GM23338 (cell line): ENCODE measurements around the gene TMEM52. TPM values are rescaled to one million over a fixed set of nuclear protein-coding genes. Genes with fewer than 3 reads are reported as not detected.

Experiments
- ATAC-seq: fragments of 200-7000 bp; cut with Tn5 transposase; 3 replicates; pipeline ENCODE4 v1.9.1; 2020
- DNase-seq: peaks from one replicate; pipeline ENCODE4 v3.0.0-alpha.2; 2015; ENCODE audit warnings: low spot score
- H2AFZ ChIP-seq: fragments of 200-600 bp; sonication (generic); 2 replicates; pipeline ENCODE4 v1.8.0; 2016; ENCODE audit warnings: antibody characterized with exemption, mild to moderate bottlenecking, moderate library complexity
- H3F3A ChIP-seq: fragments of 200-600 bp; sonication (generic); replicated peaks from 2 replicates; pipeline ENCODE4 v1.8.0; 2017; ENCODE audit warnings: antibody characterized with exemption, mixed run types, low read depth
- H3K27ac ChIP-seq: fragments of 200-600 bp; sonication (generic); 2 replicates; pipeline ENCODE4 v1.6.1; 2016; ENCODE audit warnings: low read depth
- H3K27me3 ChIP-seq: fragments of 200-600 bp; sonication (generic); 2 replicates; pipeline ENCODE4 v1.8.0; 2016; ENCODE audit warnings: mild to moderate bottlenecking, mixed run types, moderate library complexity; ENCODE audit not compliant: insufficient read depth
- H3K36me3 ChIP-seq: fragments of 200-600 bp; sonication (generic); 2 replicates; pipeline ENCODE4 v1.8.0; 2016; ENCODE audit warnings: mild to moderate bottlenecking; ENCODE audit not compliant: insufficient read depth
- H3K4me1 ChIP-seq: fragments of 200-600 bp; sonication (generic); 2 replicates; pipeline ENCODE4 v1.8.0; 2016; ENCODE audit warnings: mild to moderate bottlenecking, moderate library complexity; ENCODE audit not compliant: insufficient read depth
- H3K4me2 ChIP-seq: fragments of 200-600 bp; sonication (generic); 2 replicates; pipeline ENCODE4 v1.7.1; 2017; ENCODE audit warnings: mixed run types
- H3K4me3 ChIP-seq: fragments of 200-600 bp; sonication (generic); 2 replicates; pipeline ENCODE4 v1.6.1; 2016; ENCODE audit warnings: mixed run types
- H3K79me2 ChIP-seq: fragments of 200-600 bp; sonication (generic); replicated peaks from 2 replicates; pipeline ENCODE4 v1.8.0; 2017; ENCODE audit warnings: mild to moderate bottlenecking; ENCODE audit not compliant: insufficient read depth
- H3K9me2 ChIP-seq: fragments of 200-600 bp; sonication (generic); 2 replicates; pipeline ENCODE4 v1.8.0; 2017; ENCODE audit not compliant: insufficient read depth
- H4K20me1 ChIP-seq: fragments of 200-600 bp; sonication (generic); replicated peaks from 2 replicates; pipeline ENCODE4 v1.8.0; 2017; ENCODE audit warnings: mild to moderate bottlenecking; ENCODE audit not compliant: insufficient read depth
- H3K27ac Mint-ChIP-seq: 2 replicates; pipeline ENCODE4 v1.8.0; 2020; ENCODE audit warnings: inconsistent platforms, mild to moderate bottlenecking, moderate library complexity, mixed read lengths
- H3K27me3 Mint-ChIP-seq: 3 replicates; pipeline ENCODE4 v1.8.0; 2022; ENCODE audit warnings: low read depth, mild to moderate bottlenecking, moderate library complexity, mixed read lengths, inconsistent platforms; ENCODE audit not compliant: insufficient read depth, poor library complexity
- H3K36me3 Mint-ChIP-seq: 3 replicates; pipeline ENCODE4 v1.8.0; 2021; ENCODE audit warnings: low read depth, mild to moderate bottlenecking, inconsistent platforms, moderate library complexity, mixed read lengths
- H3K4me1 Mint-ChIP-seq: 3 replicates; pipeline ENCODE4 v1.8.0; 2020; ENCODE audit warnings: mild to moderate bottlenecking, inconsistent platforms, mixed read lengths
- H3K4me3 Mint-ChIP-seq: 3 replicates; pipeline ENCODE4 v1.8.0; 2021; ENCODE audit warnings: moderate library complexity, mild to moderate bottlenecking, inconsistent platforms, mixed read lengths
- H3K9me3 Mint-ChIP-seq: 3 replicates; pipeline ENCODE4 v1.8.0; 2020; ENCODE audit warnings: moderate library complexity, mild to moderate bottlenecking, inconsistent platforms, mixed read lengths
- EZH2phosphoT487 ChIP-seq: fragments of 200-600 bp; sonication (generic); IDR thresholded peaks from one replicate; pipeline ENCODE4 v1.8.1; 2018; ENCODE audit warnings: antibody characterized with exemption; ENCODE audit not compliant: unreplicated experiment
- NANOG ChIP-seq: IDR thresholded peaks from 2 replicates; pipeline ENCODE4 v1.6.1; 2016; ENCODE audit warnings: antibody characterized with exemption, borderline replicate concordance
- POLR2AphosphoS5 ChIP-seq: IDR thresholded peaks from 2 replicates; pipeline ENCODE4 v1.6.1; 2016; ENCODE audit warnings: antibody characterized with exemption, low read depth
- REST ChIP-seq: IDR thresholded peaks from one replicate; pipeline ENCODE4 v1.6.1; 2018; ENCODE audit warnings: antibody characterized with exemption; ENCODE audit not compliant: unreplicated experiment
- ZNF114 ChIP-seq: fragments of 250-450 bp; sonication (Bioruptor Pico); IDR thresholded peaks from 2 replicates; pipeline ENCODE4 v1.5.0; 2020; ENCODE audit warnings: mild to moderate bottlenecking, moderate library complexity
- ZNF331 ChIP-seq: fragments of 250-450 bp; sonication (Bioruptor Pico); IDR thresholded peaks from 2 replicates; pipeline ENCODE4 v1.5.0; 2020; ENCODE audit warnings: low read depth, mild to moderate bottlenecking, moderate library complexity
- polyA plus RNA-seq: library from polyadenylated mRNA; unstranded; fragments of >200 nt; fragmentation: Nextera tagmentation; extraction: Ambion mirVana; gene quantifications from 2 replicates; pipeline ENCODE4 v1.2.1, GENCODE V29; 2016
- total RNA-seq: library from RNA; depleted of rRNA; stranded (reverse); fragments of >200 nt; shearing (Covaris generic); gene quantifications from 2 replicates; pipeline ENCODE4 v1.2.3, GENCODE V29; 2014
- TF ChIP-seq, protein P1 (sequence below), 2 experiments: fragments of 200-600 bp in 1 of 2; sonication (generic) in 1 of 2; conservative IDR thresholded peaks; 2 replicates each; pipeline versions ENCODE4 v1.5.1 to v1.6.1; 2016 to 2017; ENCODE audit warnings: antibody characterized with exemption in 2 of 2, low read depth in 2 of 2, mild to moderate bottlenecking in 2 of 2, moderate library complexity in 1 of 2
- TF ChIP-seq, protein P2 (sequence below): IDR thresholded peaks from 2 replicates; pipeline ENCODE4 v1.6.1; 2016; ENCODE audit warnings: antibody characterized with exemption

TMEM52 gene
- total and polyA plus RNA-seq, 2 experiments from 2014 or later = 19.5 to 25.0 TPM

DNA sequence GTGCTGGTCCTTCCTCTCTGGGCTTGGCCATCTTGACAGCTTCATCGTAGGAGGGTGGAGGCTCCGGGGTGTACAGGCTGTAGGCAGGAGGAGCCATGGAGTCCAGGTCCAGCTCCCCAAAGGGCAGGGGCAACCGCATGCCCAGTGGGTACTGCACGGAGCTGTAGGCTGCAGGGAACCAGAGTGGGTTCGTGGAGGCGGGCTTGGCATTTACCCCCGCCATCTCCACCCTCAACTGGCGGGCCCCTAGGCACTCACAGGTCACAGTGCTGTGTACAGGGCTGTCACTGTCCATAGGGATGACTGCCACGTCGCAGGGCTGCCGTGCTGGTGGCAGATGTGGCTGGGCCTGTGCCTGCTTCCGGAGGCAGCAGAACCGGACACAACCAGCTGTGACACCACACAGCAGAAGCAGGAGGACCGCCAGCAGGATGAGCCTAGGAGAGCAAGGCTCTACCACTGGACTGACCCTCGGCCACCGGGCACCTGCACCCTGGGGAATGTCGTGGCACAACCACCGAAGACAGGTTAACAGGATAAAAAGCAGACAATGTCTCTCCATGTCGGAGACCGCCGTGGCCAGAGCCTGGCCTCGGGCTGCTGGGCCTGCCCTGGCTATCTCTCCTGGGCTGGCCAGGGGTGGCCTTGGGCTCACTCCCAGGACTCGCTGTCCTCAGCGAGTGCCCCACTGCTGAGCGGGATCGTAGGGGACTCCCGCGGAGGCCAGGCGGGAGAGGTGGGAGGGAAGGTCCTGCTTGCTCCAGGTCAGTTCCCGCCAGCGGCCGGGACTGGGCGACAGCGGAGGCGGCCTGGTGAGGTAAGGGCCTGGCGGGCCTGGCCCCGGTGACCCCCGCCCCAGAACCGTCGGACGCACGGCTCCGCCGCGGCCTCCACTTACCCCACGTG lies 831 bp downstream of the TMEM52 start (continued):
- no peak for TF ChIP-seq EZH2phosphoT487
- no peak for TF ChIP-seq POLR2AphosphoS5
- TF ChIP-seq REST = no peak
- no peak for TF ChIP-seq ZNF331
- TF ChIP-seq NANOG = no peak

- Histone ChIP-seq H3K27me3 (no peaks in the 10 kb centered on the region), H3K4me1 (no peaks in the 10 kb centered on the region; the same call in 1 of the 2 replicates), H3K4me2 (peak overlapping the region; percentile 86; the same call in 1 of the 2 replicates), H3K79me2 (no peaks in the 10 kb centered on the region), H3K36me3 (no peaks in the 10 kb centered on the region), H3K9me2 (no peaks in the 10 kb centered on the region), H3F3A (0 out of 2 replicates have a peak, but pooled peaks cover 8% of the 10 kb centered on the region), H4K20me1 (no peaks in the 10 kb centered on the region), H3K27ac (no peak overlapping the region), H2AFZ (no peak overlapping the region), H3K4me3 (no peak overlapping the region)
- Mint-ChIP-seq H3K36me3 (no peaks in the 10 kb centered on the region), H3K27me3 (peaks cover 6% of the 10 kb centered on the region), H3K9me3 (no peaks in the 10 kb centered on the region), H3K27ac (no peak overlapping the region), H3K4me3 (peak overlapping the region; percentile 64), H3K4me1 (peaks cover 7% of the 10 kb centered on the region; the same call in 1 of the 3 replicates)
- no peak for DNase-seq
- no peak for ATAC-seq
- TF ChIP-seq NANOG (no peak), ZNF114 (CRISPR knock-in tag) (no peak), EZH2phosphoT487 (no peak), POLR2AphosphoS5 (no peak), REST (no peak)
- TF ChIP-seq, protein P1, sequence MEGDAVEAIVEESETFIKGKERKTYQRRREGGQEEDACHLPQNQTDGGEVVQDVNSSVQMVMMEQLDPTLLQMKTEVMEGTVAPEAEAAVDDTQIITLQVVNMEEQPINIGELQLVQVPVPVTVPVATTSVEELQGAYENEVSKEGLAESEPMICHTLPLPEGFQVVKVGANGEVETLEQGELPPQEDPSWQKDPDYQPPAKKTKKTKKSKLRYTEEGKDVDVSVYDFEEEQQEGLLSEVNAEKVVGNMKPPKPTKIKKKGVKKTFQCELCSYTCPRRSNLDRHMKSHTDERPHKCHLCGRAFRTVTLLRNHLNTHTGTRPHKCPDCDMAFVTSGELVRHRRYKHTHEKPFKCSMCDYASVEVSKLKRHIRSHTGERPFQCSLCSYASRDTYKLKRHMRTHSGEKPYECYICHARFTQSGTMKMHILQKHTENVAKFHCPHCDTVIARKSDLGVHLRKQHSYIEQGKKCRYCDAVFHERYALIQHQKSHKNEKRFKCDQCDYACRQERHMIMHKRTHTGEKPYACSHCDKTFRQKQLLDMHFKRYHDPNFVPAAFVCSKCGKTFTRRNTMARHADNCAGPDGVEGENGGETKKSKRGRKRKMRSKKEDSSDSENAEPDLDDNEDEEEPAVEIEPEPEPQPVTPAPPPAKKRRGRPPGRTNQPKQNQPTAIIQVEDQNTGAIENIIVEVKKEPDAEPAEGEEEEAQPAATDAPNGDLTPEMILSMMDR (conservative IDR thresholded peaks at IDR 0.05; ENCODE audit: low read depth in 2 of 2) = no peak
- TF ChIP-seq, protein P2, sequence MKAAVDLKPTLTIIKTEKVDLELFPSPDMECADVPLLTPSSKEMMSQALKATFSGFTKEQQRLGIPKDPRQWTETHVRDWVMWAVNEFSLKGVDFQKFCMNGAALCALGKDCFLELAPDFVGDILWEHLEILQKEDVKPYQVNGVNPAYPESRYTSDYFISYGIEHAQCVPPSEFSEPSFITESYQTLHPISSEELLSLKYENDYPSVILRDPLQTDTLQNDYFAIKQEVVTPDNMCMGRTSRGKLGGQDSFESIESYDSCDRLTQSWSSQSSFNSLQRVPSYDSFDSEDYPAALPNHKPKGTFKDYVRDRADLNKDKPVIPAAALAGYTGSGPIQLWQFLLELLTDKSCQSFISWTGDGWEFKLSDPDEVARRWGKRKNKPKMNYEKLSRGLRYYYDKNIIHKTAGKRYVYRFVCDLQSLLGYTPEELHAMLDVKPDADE = no peak
These were observed 1.6 kb downstream of the TMEM52 start for GRCh38 chr1:1917304-1917976.
